DND-41 (cell line): ENCODE results near the gene DAB1.

Experiments used
- ATAC-seq: fragments of 200-7000 bp; cut with Tn5 transposase; 3 replicates; pipeline ENCODE4 v1.9.1; 2021; ENCODE audit warnings: low read depth; ENCODE audit not compliant: insufficient read depth
- DNase-seq: peaks from one replicate; pipeline ENCODE4 v3.0.0-alpha.2; 2020
- H2AFZ ChIP-seq: 2 replicates; pipeline ENCODE4 v1.6.0; 2012; ENCODE audit warnings: low read depth, low read length
- H3K27ac ChIP-seq: 2 replicates; pipeline ENCODE4 v1.5.1; 2012; ENCODE audit warnings: low read length, inconsistent platforms
- H3K27me3 ChIP-seq: fragments of 200-600 bp; sonication (generic); 2 replicates; pipeline ENCODE4 v1.6.0; 2012; ENCODE audit warnings: low read length, mild to moderate bottlenecking, inconsistent platforms; ENCODE audit not compliant: insufficient read depth, poor library complexity
- H3K36me3 ChIP-seq: 2 replicates; pipeline ENCODE4 v1.5.1; 2012; ENCODE audit warnings: low read length, inconsistent platforms; ENCODE audit not compliant: insufficient read depth
- H3K4me1 ChIP-seq: 2 replicates; pipeline ENCODE4 v1.5.1; 2012; ENCODE audit warnings: mild to moderate bottlenecking, low read length; ENCODE audit not compliant: insufficient read depth
- H3K4me2 ChIP-seq: 2 replicates; pipeline ENCODE4 v1.6.0; 2012; ENCODE audit warnings: mild to moderate bottlenecking, moderate library complexity, low read length, inconsistent platforms; ENCODE audit not compliant: insufficient read depth
- H3K4me3 ChIP-seq, 2 experiments: fragments of 200-600 bp in 1 of 2; shearing (Covaris generic) in 1 of 2; 2 replicates each; pipeline ENCODE4 v1.5.1; 2012 to 2016; ENCODE audit warnings: inconsistent platforms in 2 of 2, low read length in 2 of 2, mild to moderate bottlenecking in 2 of 2, low read depth in 1 of 2, moderate library complexity in 1 of 2
- H3K79me2 ChIP-seq: 2 replicates; pipeline ENCODE4 v1.6.0; 2012; ENCODE audit warnings: low read length, inconsistent platforms; ENCODE audit not compliant: insufficient read depth
- H3K9ac ChIP-seq: 2 replicates; pipeline ENCODE4 v1.6.0; 2012; ENCODE audit warnings: low read depth, mild to moderate bottlenecking, inconsistent platforms, low read length, moderate library complexity
- H3K9me3 ChIP-seq: 2 replicates; pipeline ENCODE4 v1.5.1; 2012; ENCODE audit warnings: low read length, moderate library complexity, mild to moderate bottlenecking, inconsistent platforms; ENCODE audit not compliant: insufficient read depth, severe bottlenecking
- H4K20me1 ChIP-seq: 2 replicates; pipeline ENCODE4 v1.6.0; 2012; ENCODE audit warnings: low read length; ENCODE audit not compliant: insufficient read depth
- EZH2 ChIP-seq: IDR thresholded peaks from 3 replicates; pipeline ENCODE4 v1.6.1; 2012; ENCODE audit warnings: borderline replicate concordance, low read depth, mild to moderate bottlenecking, moderate library complexity, low read length, inconsistent platforms; ENCODE audit not compliant: severe bottlenecking
- TF ChIP-seq, protein P1 (sequence below): IDR thresholded peaks from 2 replicates; pipeline ENCODE4 v1.5.1; 2012; ENCODE audit warnings: borderline replicate concordance, low read length, moderate library complexity, mild to moderate bottlenecking; ENCODE audit not compliant: poor library complexity, severe bottlenecking; ENCODE audit errors: extremely low read depth

DAB1 gene

DNA sequence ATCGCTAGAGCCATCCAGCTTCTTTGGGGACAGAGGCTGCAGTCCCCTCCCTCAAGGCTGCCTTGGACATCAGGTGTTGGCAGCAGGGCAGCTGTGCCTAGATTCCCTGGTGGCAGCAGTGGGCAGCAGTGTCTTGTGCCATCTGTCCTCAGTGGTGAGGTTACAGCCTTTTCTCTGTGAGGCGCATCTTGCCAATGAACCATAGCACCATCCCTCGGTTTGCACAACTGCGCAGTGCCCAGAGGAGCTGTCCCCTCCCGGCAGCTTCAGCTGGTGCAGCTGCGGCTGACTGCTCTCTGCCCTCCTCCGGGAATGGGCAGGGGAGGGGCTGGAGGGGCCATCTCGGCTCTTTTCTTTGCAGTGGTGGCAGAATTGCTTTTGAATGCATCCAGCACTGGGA is 399.0 kb downstream of the DAB1 start:
- no peak for DNase-seq
- Histone ChIP-seq H3K4me3 (no peak overlapping the region), H3K36me3 (no peaks in the 10 kb centered on the region), H3K9me3 (no peaks in the 10 kb centered on the region), H3K4me1 (no peaks in the 10 kb centered on the region), H2AFZ (no peak overlapping the region), H3K4me2 (no peak overlapping the region), H3K27me3 (no peaks in the 10 kb centered on the region), H3K27ac (no peak overlapping the region), H3K9ac (no peak overlapping the region), H4K20me1 (no peaks in the 10 kb centered on the region), H3K79me2 (no peaks in the 10 kb centered on the region)
- ATAC-seq: no peak
- TF ChIP-seq EZH2: no peak
- TF ChIP-seq, protein P1, sequence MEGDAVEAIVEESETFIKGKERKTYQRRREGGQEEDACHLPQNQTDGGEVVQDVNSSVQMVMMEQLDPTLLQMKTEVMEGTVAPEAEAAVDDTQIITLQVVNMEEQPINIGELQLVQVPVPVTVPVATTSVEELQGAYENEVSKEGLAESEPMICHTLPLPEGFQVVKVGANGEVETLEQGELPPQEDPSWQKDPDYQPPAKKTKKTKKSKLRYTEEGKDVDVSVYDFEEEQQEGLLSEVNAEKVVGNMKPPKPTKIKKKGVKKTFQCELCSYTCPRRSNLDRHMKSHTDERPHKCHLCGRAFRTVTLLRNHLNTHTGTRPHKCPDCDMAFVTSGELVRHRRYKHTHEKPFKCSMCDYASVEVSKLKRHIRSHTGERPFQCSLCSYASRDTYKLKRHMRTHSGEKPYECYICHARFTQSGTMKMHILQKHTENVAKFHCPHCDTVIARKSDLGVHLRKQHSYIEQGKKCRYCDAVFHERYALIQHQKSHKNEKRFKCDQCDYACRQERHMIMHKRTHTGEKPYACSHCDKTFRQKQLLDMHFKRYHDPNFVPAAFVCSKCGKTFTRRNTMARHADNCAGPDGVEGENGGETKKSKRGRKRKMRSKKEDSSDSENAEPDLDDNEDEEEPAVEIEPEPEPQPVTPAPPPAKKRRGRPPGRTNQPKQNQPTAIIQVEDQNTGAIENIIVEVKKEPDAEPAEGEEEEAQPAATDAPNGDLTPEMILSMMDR: no peak

DNA sequence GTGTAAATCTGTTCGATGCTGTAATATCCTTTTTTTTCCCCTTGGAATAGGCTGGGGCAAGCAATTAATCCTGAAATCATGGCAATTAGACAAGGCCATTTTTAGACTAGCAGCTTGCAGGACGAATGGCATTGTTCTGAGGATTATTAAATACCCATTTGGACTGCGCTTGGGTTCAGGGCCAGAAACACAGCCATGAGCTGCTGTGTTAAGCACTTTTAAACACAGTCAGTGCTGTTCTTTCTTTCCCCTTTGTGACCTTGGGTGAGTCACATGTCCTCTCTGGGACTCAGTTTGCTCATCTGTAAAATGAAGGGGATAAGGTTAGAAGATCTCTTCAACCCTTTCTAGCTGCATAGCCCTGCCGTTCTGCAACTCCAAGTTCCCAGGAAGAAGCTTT is 399.4 kb downstream of the DAB1 start:
- Histone ChIP-seq H3K79me2 (no peaks in the 10 kb centered on the region), H3K9ac (no peak overlapping the region), H2AFZ (no peak overlapping the region), H4K20me1 (no peaks in the 10 kb centered on the region), H3K9me3 (no peaks in the 10 kb centered on the region), H3K27me3 (no peaks in the 10 kb centered on the region), H3K4me2 (no peak overlapping the region), H3K36me3 (no peaks in the 10 kb centered on the region), H3K4me1 (no peaks in the 10 kb centered on the region), H3K27ac (no peak overlapping the region), H3K4me3 (no peak overlapping the region)
- no peak for DNase-seq
- TF ChIP-seq EZH2: no peak
- TF ChIP-seq, protein P1: no peak
- no peak for ATAC-seq

DNA sequence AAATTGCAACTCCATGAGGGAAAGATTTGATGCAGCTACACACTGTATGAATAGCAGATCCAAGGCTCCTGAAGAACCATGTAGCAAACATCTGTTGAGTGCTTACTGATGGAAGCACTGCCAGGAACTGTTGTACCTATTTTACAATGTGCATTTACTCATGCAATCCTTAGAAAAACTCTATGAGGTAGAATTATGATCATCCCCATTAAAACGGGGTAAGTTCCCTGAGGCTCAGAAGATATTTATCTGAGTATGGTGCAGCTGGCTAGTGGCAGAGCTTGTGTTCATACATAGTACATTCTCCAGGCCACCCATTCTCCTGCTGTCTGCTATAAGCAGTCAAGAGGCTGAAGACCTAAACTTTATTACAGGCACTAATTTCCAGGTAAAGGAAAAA is 403.6 kb downstream of the DAB1 start:
- no peaks in the 10 kb centered on the region for H3K9me3 ChIP-seq
- H4K20me1 ChIP-seq: no peaks in the 10 kb centered on the region
- DNase-seq (no peak), ATAC-seq (no peak)
- H2AFZ ChIP-seq: no peak overlapping the region
- H3K36me3 ChIP-seq: no peaks in the 10 kb centered on the region
- no peaks in the 10 kb centered on the region for H3K79me2 ChIP-seq
- no peak overlapping the region for H3K27ac ChIP-seq
- H3K4me2 ChIP-seq: no peak overlapping the region
- H3K9ac ChIP-seq: no peak overlapping the region
- no peaks in the 10 kb centered on the region for H3K4me1 ChIP-seq
- no peak for TF ChIP-seq EZH2
- TF ChIP-seq, protein P1: no peak
- H3K27me3 ChIP-seq: no peaks in the 10 kb centered on the region
- no peak overlapping the region for H3K4me3 ChIP-seq
